Measurements from ENCODE around the gene SUV39H2.
"Not testable (repeated sequence)": the region's sequence is repeated elsewhere in the genome, so short reads cannot be mapped to it uniquely, and the experiment has no call there.

SUV39H2 gene

DNA sequence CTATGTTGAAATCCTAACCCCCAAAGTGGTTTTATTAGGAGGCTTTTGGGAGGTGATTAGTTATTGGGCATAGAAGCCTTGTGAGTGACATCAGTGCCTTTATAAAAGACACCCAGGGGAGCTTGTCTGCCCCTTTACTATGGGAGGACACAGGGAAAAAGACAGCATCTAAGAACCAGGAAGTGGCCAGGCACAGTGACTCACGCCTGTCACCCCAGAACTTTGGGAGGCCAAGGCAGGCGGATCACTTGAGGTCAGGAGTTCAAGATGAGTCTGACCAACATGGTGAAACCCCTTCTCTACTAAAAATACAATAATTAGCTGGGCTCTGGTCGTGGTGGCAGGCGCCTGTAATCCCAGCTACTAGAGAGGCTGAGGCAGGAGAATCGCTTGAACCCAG, 60.3 kb downstream of the SUV39H2 start:
- DNase-seq, result not testable (repeated sequence)

DNA sequence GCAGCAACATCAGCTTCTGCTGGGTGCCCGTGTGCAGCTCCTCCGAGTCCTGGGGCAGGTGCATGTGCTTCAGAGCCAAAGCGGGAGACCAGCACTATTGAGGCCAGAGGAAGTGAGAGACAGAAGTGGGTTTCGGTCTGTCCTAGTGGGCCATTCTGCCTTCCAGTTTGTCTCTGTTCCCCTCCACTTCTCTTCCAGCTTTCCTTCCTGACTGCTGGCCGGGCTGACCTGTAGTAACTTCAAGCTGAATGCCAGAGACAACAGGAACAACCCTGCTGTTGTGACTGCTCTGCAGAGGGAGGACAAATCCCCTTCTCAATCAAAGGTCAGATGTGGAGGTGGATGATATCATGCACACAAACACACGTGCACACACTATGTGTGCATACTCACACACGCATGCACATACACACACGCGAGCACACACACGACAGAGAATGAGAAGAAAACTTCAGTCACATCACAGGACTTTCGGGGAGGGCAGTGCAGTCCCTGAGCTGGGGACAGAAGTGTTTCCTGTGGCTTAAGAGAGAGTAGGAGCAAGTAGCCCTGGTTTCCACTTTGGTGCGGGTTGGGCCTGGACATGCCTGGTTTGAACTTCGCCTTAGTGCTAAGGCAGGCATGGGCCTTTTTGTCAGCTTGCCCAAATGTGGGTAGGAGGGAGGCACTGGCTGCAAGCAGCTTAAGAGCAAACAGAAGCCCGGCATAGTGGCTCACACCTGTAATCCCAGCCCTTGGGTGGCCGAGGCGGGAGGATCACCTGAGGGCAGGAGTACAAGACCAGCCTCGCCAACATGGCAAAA, 63.7 kb downstream of the SUV39H2 start:
- DNase-seq, result not testable (repeated sequence)

DNA sequence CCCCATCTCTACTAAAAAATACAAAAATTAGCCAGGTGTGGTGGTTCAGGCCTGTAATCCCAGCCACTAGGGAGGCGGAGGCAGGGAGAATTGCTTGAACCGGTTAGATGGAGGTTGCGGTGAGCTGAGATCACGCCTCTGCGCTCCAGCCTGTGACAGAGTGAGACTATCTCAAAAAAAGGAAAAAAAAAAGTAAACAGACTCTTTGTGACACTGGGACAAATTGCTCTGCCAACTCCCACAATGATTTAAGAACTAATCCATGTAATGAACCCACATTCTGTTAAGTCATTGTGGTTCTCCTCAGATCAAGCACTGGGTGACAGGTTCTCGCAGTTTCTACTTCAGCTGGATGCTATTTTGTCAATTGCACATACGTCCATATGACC, 64.3 kb downstream of the SUV39H2 start:
- DNase-seq, result not testable (repeated sequence)

DNA sequence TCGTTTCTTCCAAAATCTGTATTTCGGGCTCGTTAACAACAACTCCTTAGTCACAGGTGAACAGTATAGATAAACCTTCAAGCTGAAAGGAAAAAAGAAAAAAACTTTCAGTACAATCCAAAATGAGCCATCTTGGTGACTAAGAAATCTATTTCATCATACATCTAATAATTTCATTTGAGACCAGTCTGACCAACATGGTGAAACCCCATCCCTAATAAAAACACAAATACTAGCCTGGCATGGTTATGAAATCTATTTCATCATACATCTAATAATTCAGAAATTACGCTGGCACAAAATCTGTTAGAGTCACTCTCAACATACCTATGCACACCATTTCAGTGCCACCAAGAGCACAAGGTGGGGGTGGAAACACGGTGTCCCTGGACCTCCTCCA, 66.4 kb downstream of the SUV39H2 start:
- DNase-seq, result no peak

DNA sequence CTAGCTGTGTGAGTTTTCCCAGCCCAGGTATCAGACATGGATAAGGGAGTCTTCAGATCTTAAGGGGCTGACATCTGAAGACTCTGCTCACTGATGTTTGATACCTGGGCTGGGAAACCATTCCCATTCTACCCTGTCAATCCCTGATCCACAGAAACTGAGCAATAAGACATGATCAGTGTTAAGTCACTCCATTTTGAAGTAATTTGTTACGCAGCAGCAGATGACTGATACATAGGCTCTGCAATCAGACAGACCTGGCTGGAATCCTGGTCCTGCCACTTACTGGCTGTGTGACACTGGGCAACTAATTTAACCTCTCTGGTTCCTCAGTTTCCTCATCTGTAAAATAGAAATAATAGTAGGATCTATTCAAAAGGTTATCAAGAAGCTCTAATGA, 68.6 kb downstream of the SUV39H2 start:
- DNase-seq, result no peak

DNA sequence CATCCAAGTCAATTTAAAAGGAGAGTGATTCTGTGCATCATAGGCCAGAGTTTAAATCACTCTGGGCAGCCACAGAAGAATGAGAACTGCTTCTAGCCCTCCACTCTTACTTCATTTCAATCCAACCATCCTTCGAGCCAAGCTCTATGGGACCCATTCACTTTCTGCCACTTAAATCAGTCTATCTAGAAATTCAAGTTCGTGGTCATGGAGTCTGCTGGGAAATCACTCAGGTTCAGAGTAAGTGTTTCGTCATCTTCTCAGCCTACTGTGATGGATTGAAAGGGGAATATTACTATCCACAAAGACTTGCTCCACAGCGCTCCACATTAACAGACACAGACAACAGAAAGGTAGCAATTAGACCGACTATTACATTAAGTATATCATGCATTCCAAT, 70.6 kb downstream of the SUV39H2 start:
- no peak for DNase-seq

DNA sequence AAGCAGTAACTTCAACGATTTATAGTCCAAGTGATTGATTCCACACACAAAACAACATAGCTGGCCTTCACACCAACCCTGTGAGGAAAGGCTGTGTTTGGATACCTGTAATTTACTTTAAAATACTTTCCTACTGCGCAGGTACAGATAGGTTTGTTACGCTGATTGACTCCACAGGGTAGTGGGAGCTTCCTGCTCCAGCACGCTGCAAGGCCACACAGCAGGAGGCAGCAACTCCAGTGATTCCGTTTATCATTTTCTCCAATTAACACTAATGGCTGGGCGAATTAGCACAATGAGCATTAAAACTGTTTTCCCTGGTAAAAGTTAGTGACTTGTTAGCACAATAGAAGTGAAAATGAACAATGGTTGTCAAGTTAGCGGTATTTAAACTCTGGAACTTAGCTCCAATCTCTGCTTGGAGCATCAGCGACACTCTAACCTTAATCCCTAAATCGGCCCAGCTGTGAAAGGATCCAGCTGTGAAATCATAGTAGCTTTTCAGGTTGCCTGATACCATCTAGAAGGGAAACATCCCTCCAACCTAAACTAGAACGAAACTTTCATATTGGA, 74.3 kb downstream of the SUV39H2 start:
- no peak for DNase-seq

DNA sequence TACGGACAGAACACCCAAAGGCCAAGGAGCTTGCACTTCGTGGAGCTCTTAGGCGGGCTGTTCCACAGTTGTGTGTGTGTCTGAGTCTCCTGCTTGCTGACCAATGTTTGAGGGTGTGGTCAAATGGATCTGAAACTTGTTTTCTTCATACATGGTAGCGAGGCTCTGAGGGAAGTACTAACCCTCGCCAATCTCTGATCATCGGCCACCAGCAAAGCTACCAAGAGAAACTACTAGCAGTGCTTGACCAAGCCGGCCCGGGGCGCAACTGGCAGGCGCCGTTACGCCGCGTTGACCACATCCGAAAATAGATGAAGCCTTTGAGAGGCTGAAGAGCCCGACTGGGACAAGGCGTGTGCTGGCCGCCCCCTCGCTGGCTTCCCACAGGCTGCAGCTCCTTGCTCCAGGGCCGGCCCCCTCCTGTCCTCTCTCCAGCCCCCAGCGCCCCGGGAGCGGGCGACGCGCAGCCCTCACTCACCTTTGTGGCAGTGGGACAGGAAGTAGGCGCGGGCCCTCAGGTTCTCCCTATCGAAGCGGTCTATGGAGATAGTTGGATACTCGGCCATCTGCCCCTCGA, 74.8 kb downstream of the SUV39H2 start:
- DNase-seq, result peak; percentile 32

Data from NCI-H510A treated with DMSO at 0.1 percent for 48 hours (cell line).